TTC549 (cell line): ENCODE results near the gene CSRNP2.
"Not testable (repeated sequence)": the region's sequence is repeated elsewhere in the genome, so short reads cannot be mapped to it uniquely, and the experiment has no call there.

ENCODE experiments used
- FAIRE-seq: peaks from 2 replicates; lab custom pipeline; 2012; peaks lifted over from hg19 to GRCh38; lab: Jason Lieb, UNC

The CSRNP2 gene

GRCh38 chr12:51083126-51083833 is at the start of gene CSRNP2:
TSS of gene CSRNP2 (minus strand) at chr12:51083596. CDS start at chr12:51076561, 7,035 bp downstream.
- FAIRE-seq, result peak; percentile 36

- FAIRE-seq, result no peak
Measured at GRCh38 chr12:51132693-51133092, 49.3 kb upstream of the CSRNP2 start.

- no peak for FAIRE-seq
Measured at GRCh38 chr12:51131745-51132521, 48.5 kb upstream of the CSRNP2 start.

- FAIRE-seq, result no peak
Measured at GRCh38 chr12:51128919-51129318, 45.5 kb upstream of the CSRNP2 start.

GRCh38 chr12:51127050-51127729 is 43.8 kb upstream of the CSRNP2 start:
- FAIRE-seq, result no peak

GRCh38 chr12:51126297-51126696 is 42.9 kb upstream of the CSRNP2 start:
- FAIRE-seq, result no peak

- no peak for FAIRE-seq
Measured at GRCh38 chr12:51124504-51124903, 41.1 kb upstream of the CSRNP2 start.

- FAIRE-seq, result no peak
Measured at GRCh38 chr12:51122844-51123243, 39.4 kb upstream of the CSRNP2 start.

GRCh38 chr12:51118706-51119105 is 35.3 kb upstream of the CSRNP2 start:
- FAIRE-seq, result no peak

- no peak for FAIRE-seq
Measured at GRCh38 chr12:51115533-51115932, 32.1 kb upstream of the CSRNP2 start.

GRCh38 chr12:51108136-51108535 is 24.7 kb upstream of the CSRNP2 start:
- no peak for FAIRE-seq

- FAIRE-seq, result no peak
Measured at GRCh38 chr12:51103977-51104376, 20.6 kb upstream of the CSRNP2 start.

GRCh38 chr12:51098611-51099010 is 15.2 kb upstream of the CSRNP2 start:
- FAIRE-seq, result no peak

GRCh38 chr12:51090705-51091229 is 7.4 kb upstream of the CSRNP2 start:
- no peak for FAIRE-seq

GRCh38 chr12:51087818-51088217 is 4.4 kb upstream of the CSRNP2 start:
- no peak for FAIRE-seq

GRCh38 chr12:51086933-51087332 is 3.5 kb upstream of the CSRNP2 start:
- no peak for FAIRE-seq

- no peak for FAIRE-seq
Measured at GRCh38 chr12:51085757-51086156, 2.4 kb upstream of the CSRNP2 start.

GRCh38 chr12:51082561-51083125 is 753 bp downstream of the CSRNP2 start:
- FAIRE-seq, result no peak

- no peak for FAIRE-seq
Measured at GRCh38 chr12:51081421-51081820, 2.0 kb downstream of the CSRNP2 start.

GRCh38 chr12:51080136-51080535 is 3.3 kb downstream of the CSRNP2 start:
- FAIRE-seq, result no peak

- not testable (repeated sequence) for FAIRE-seq
Measured at GRCh38 chr12:51078866-51079265, 4.5 kb downstream of the CSRNP2 start.

- not testable (repeated sequence) for FAIRE-seq
Measured at GRCh38 chr12:51078346-51078745, 5.0 kb downstream of the CSRNP2 start.

- no peak for FAIRE-seq
Measured at GRCh38 chr12:51077930-51078329, 5.5 kb downstream of the CSRNP2 start.
